Right hindlimb (tissue), 1 donor: Measurements from ENCODE around the gene CCDC175.

ENCODE experiments used
- DNase-seq: peaks from one replicate; pipeline ENCODE4 v3.0.0-alpha.2; 2018

The CCDC175 gene

DNA sequence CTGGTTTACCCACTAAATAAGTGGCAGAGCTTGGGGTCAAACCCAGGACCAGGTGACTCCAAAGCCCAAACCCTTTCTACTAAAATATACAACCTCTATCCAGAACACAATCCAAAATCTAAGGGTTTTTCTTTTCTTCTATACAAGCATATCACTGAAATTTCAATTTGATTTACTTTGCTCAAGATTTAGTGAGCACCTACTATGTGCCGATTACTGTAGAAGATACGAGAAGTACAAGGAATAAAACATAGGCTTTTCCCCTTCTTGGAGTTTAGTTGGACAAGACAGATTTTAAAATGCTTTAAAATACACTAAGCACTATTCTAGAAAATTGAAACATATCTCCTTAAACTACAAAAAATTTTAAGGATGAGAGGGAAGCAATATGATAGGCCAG is 95.2 kb downstream of the CCDC175 start:
- no peak for DNase-seq

DNA sequence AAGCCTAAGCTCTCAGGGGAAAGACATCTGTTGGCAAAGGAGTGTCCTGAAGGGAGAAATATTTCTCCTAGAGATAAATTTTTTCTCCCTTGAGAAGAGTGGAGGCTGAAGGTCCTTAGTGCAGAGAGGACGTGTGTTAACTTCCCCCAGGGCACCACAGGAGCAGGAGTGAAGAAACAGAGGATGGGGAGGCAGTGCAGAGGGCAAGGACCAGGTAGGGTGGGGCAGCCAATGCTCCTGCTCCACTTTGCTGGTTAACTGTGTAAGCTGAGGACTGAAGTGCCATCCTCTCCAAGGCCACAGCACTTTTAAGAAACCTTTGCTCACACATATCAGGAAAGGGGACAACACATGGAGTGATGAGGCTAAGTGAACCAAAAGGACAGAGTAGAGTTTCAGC is 96.4 kb downstream of the CCDC175 start:
- DNase-seq: no peak

DNA sequence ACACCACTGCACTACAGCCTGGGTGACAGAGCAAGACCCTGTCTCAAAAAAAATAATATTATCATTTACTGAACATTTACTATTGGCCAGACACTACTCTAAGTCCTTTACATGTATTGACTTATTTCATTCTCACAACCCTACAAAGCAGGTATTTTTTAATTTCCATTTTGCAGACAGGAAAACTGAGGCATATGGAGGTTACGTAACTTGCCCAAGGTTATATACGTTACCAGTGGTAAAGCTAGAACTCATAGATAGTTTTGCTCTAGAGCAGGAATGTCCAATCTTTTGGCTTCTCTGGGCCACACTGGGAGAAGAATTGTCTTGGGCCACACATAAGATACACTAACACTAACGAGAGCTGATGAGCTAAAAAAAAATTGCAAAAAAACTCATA is 98.1 kb downstream of the CCDC175 start:
- no peak for DNase-seq

DNA sequence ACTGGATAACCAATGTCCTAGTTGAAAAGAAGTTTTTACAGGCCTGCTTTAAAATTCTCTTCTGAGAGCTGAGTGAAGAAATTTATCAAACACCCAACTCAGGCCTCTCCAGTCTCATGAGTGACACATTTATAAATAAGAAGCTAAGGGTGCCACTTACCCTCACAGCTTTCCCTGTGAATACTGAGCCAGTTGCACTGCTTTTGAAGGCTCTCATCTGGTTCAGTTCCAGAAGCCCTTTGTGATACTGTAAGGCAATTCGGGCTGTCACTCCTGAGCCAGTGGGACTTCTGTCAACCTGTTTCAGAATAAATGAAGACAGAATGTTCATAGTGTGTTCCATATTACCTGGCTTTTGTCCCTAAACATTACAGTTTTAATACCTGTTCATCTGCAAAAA is 100.9 kb downstream of the CCDC175 start:
- no peak for DNase-seq

DNA sequence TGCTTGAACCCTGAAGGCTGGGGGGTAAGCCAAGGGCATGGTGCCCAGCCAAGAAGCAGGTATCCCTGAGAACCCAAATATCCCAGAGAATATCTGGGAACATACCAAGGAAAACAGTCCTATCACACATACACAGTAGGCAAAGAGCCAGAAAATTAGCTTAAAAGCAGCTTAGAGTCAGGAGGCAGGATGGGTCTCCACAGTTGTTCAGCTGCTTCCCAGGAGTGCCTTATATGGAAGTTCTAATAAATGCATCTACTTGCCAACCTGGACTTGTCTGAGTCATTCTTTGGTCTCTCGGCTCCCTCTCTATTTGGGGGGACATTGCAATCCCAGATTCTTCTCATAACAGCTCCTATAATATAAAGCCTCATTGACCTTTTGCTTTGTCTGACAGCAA is 102.4 kb downstream of the CCDC175 start:
- DNase-seq: no peak

DNA sequence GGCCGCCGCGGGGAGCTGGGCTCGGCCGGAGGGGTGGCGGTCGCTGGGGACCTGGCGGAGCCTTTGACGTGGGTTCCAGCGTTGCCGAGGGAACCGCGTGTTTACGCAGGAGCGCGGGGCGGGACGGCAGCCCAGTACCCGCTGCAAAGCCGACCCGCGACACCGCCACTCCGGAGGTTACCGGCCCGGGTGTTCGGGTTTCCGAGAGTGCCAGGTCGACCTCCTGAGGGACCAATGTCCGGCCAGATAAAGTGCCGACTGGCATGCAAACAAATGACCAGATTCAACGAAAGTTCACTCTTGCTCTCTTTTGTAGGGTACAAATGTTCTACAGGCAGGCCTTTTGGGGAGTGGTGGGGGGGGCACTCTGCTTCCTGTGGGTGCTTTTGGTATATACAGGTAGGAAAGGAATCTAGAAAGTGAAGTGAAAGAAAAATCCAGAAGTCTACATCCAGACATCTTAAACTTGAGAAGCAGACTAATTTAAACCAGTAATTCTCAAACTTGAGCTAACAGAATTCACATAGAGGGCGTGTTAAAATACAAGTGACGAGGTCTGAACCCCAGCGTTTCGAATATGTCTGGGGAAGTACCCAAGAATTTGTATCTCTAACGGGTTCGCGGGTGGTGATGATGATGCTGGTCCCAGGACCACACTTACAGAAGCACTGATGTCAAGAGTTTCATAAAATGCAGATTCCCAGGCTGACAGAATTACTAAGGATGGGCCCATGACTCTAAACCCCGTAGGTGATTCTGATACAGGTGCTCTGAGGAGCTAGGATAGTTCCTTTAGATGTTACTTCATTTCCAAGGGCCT is 111.1 kb downstream of the CCDC175 start, which contains the start of gene GPR135:
TSS of gene GPR135 (minus strand) at position 65 of the 820 bp plus-strand sequence. CDS start 154 bp downstream, outside the sequence.
- no peak for DNase-seq

DNA sequence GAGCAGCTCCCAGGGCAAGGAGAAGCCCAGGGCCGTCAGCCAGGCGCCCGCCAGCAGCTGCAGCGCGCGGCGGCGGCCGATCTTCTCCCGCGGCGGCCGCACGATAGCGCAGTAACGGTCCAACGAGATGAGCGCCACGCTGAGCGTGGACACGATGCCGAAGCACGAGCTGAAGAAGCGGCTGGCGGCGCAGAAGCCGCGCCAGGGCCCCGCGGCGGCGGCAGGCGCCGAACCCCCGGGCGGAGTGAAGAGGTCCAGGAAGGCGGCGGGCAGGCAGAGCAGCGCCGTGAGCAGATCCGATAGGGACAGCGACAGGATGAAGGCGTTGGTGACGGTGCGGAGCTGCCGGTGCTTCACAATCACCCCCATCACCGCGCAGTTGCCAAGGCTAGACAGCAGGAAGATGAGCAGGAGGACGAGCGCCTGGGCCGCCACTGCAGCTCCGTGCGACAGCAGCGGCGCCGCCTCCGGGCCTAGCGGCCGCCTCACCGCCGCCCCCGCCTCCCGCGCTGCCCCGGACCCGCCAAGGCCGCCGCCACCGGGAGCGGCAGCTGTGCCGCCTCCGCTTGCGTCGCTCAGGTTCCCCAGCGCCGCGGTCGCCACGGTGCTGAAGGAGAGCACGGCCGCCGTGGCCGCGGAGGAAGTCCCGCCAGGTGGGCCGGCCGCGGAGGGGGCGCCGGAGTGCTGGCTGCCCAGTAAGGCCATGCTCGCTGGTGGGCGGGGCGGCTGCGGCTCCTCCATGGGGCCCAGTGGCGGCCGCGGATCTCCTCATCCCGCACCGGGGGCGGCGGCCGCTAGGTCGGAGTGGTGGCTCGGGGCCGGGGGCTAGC is 111.9 kb downstream of the CCDC175 start:
- peak; percentile 87 for DNase-seq

DNA sequence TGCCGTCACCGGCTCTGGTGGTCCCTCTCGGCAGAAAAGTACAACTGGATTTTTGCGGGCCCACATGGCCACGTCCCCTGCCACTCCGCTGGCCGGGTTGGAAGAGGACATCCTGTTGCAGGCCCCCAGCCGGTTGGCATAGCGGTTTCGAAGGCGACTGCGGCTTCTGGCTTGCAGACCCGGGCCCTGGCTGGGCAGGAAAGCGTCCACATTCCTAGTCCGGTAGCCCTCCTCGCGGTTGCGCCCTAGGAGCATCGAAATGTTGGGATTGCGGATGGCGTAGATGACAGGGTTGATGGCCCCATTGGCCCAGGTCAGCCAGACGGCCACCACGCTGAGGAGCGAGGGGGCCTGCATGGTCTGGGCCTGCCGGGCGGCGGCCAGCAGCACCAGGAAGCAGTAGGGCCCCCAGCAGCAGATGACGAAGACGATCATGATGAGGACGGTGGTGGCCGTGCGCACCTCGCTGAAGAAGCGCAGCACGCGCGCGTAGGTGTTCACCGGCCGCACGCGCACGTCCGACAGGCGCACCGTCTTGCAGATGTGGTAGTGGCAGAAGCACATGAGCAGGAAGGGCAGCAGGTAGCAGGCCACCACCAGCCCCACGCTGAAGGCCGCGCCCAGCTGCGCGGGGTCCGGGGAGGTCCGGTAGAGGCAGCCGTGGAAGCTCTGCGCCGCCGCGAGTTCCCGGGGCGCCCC is 112.7 kb downstream of the CCDC175 start:
- DNase-seq: no peak

DNA sequence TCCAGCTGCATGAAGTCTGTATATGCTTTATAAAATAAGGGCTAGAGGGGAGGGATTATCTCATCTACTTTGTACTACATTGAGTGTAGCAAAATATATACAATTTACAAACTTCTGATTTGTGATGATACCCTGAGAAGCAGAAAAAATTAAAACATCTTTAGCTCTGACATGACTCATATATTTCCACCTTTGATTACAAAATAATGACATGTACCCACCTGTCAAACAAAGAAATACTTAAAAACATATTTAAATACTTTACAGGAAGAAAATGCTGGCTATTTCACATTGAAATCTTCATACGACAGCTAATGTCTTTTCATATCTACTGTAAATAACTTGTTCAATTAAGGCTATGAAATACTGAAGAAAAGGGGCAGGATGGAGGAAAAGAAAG is 114.7 kb downstream of the CCDC175 start:
- DNase-seq: no peak

DNA sequence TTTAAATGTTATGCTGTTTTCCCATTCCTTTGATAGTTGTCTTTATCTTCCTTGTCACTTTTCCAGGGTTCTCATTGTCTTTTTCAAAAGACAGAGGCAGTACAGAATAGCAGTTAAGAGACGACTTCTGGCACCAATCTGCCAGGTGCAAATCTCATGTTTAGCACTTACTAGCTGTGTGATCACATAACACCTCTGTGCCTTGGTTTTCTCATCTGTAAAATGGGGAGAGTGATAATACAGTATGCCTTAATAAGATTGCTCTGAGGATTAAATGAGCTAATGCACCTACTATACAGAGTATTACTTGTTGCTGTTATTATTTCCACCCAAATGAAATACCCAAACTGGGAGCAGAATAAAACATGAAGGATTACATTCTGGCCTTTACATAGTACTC is 116.2 kb downstream of the CCDC175 start:
- DNase-seq: no peak

DNA sequence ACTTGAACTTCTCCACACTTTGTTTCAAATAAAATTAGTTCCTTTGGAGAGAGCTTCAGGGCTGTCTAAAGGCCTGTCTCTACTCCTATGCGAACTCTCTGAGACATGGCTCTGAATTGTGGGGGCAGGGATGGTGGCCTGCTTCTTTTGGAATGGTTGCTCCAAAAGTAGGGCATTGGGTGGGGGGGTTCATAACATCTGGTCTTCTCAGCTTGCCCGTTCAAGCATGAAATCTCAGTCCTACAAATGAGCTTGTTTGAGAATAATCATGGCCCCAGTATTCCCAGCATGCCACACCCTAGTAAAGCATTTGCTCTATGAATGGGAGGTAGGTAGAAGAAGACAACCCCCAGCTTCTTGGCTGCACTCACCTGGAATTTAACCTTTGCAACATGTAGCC is 118.1 kb downstream of the CCDC175 start:
- no peak for DNase-seq

DNA sequence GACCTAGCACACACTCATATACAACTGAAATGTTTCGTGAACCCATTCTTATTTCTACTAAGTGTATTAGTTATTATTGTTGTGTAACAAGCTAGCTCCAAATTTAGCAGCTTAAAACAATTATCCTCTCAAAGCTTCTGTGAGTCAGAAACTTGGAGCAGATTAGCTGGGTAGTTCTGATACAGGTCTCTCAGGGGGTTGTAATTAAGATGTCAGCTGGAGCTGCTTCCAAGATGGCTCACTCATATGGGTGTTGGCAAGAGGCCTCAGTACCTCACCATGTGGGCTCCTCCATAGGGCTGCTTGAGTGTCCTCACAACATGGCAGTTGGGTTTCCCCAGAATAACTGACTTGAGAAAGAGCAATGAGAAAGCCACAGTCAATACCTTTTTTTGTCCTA is 121.2 kb downstream of the CCDC175 start:
- DNase-seq: no peak
